Liver (tissue), 2 donors: ENCODE data around the gene GRID1.

ENCODE experiments used
- REST ChIP-seq: IDR thresholded peaks from 2 replicates; pipeline ENCODE4 v1.6.1; 2016; ENCODE audit warnings: antibody characterized with exemption, mild to moderate bottlenecking
- TAF1 ChIP-seq: conservative IDR thresholded peaks from 2 replicates; pipeline ENCODE4 v1.6.1; 2016; ENCODE audit warnings: antibody characterized with exemption, mild to moderate bottlenecking
- YY1 ChIP-seq: IDR thresholded peaks from 2 replicates; pipeline ENCODE4 v1.6.1; 2016; ENCODE audit warnings: antibody characterized with exemption, mild to moderate bottlenecking
- donor health status: healthy.

GRCh38 chr10:86053675-86054074 lies 312.9 kb downstream of the GRID1 start:
- TF ChIP-seq YY1 (no peak), REST (no peak), TAF1 (no peak)
